HEK293T (cell line): ENCODE results near the gene LCP2.
A peak's percentile ranks its signal among the peaks of the same experiment; 100 is the strongest.
"Not testable (repeated sequence)": the region's sequence is repeated elsewhere in the genome, so short reads cannot be mapped to it uniquely, and the experiment has no call there.

Source experiments
- CTCF ChIA-PET: fragments of 350-600 bp; formaldehyde crosslinking; extraction: SDS; loops from one replicate; lab custom pipeline; 2021; ENCODE audit warnings: antibody characterized with exemption, inconsistent platforms; lab: Yijun Ruan, JAX
- POLR2A ChIA-PET: fragments of 350-600 bp; formaldehyde crosslinking; extraction: SDS; loops from one replicate; lab custom pipeline; 2020; ENCODE audit warnings: antibody characterized with exemption, inconsistent platforms; lab: Yijun Ruan, JAX
- DNase-seq: peaks from one replicate; pipeline ENCODE4 v3.0.0; 2012; ENCODE audit warnings: mixed read lengths; ENCODE audit errors: extremely low spot score
- ARNT ChIP-seq: fragments of 450-650 bp; IDR thresholded peaks from 2 replicates; pipeline ENCODE4 v1.6.1; 2017; ENCODE audit warnings: mild to moderate bottlenecking
- BHLHE40 ChIP-seq: fragments of 450-650 bp; IDR thresholded peaks from 2 replicates; pipeline ENCODE4 v1.6.1; 2016; ENCODE audit warnings: mild to moderate bottlenecking, moderate library complexity, borderline replicate concordance
- CTBP1 ChIP-seq: fragments of 450-650 bp; IDR thresholded peaks from 2 replicates; pipeline ENCODE4 v1.6.1; 2016; ENCODE audit warnings: borderline replicate concordance
- ELF4 ChIP-seq: fragments of 450-650 bp; IDR thresholded peaks from 2 replicates; pipeline ENCODE4 v1.6.1; 2017; ENCODE audit warnings: antibody characterized with exemption
- FOXA1 ChIP-seq: fragments of 450-650 bp; IDR thresholded peaks from 2 replicates; pipeline ENCODE4 v1.6.1; 2016; ENCODE audit warnings: mild to moderate bottlenecking
- FOXK2 ChIP-seq: fragments of 450-650 bp; IDR thresholded peaks from 2 replicates; pipeline ENCODE4 v1.6.1; 2016; ENCODE audit warnings: mild to moderate bottlenecking
- FOXM1 ChIP-seq: fragments of 450-650 bp; IDR thresholded peaks from 2 replicates; pipeline ENCODE4 v1.6.1; 2017; ENCODE audit warnings: mild to moderate bottlenecking, borderline replicate concordance
- HDGF ChIP-seq: fragments of 450-650 bp; IDR thresholded peaks from 2 replicates; pipeline ENCODE4 v1.6.1; 2017; ENCODE audit warnings: antibody characterized with exemption, borderline replicate concordance
- L3MBTL2 ChIP-seq: fragments of 450-650 bp; conservative IDR thresholded peaks from 2 replicates; pipeline ENCODE4 v1.6.1; 2016; ENCODE audit warnings: mild to moderate bottlenecking
- LEF1 ChIP-seq: fragments of 450-650 bp; IDR thresholded peaks from 2 replicates; pipeline ENCODE4 v1.6.1; 2017; ENCODE audit warnings: mild to moderate bottlenecking, borderline replicate concordance
- NFRKB ChIP-seq: fragments of 450-650 bp; IDR thresholded peaks from 2 replicates; pipeline ENCODE4 v1.6.1; 2016; ENCODE audit warnings: mild to moderate bottlenecking, moderate library complexity
- PKNOX1 ChIP-seq: fragments of 450-650 bp; IDR thresholded peaks from 2 replicates; pipeline ENCODE4 v1.6.1; 2016
- SP1 ChIP-seq: fragments of 450-650 bp; IDR thresholded peaks from 2 replicates; pipeline ENCODE4 v1.6.1; 2017
- SUZ12 ChIP-seq: fragments of 450-650 bp; IDR thresholded peaks from 2 replicates; pipeline ENCODE4 v1.6.1; 2016; ENCODE audit warnings: mild to moderate bottlenecking
- TARDBP ChIP-seq: fragments of 450-650 bp; IDR thresholded peaks from 2 replicates; pipeline ENCODE4 v1.6.1; 2016
- ZNF384 ChIP-seq: fragments of 450-650 bp; IDR thresholded peaks from 2 replicates; pipeline ENCODE4 v1.6.1; 2016

The LCP2 gene

GRCh38 chr5:170249355-170249754 is 48.2 kb downstream of the LCP2 start:
- CTCF ChIA-PET = no interaction called here
- POLR2A ChIA-PET = no interaction called here
- no peak for DNase-seq
- TF ChIP-seq L3MBTL2 = no peak
- no peak for TF ChIP-seq ELF4
- no peak for TF ChIP-seq ZNF384
- no peak for TF ChIP-seq PKNOX1
- TF ChIP-seq LEF1 = no peak
- TF ChIP-seq TARDBP = no peak
- no peak for TF ChIP-seq SUZ12
- TF ChIP-seq SP1 = no peak
- TF ChIP-seq HDGF = no peak
- TF ChIP-seq FOXK2 = no peak
- TF ChIP-seq BHLHE40 = no peak
- TF ChIP-seq CTBP1 = no peak
- TF ChIP-seq NFRKB = no peak
- no peak for TF ChIP-seq ARNT
- no peak for TF ChIP-seq FOXM1
- no peak for TF ChIP-seq FOXA1

GRCh38 chr5:170248931-170249227 is 48.7 kb downstream of the LCP2 start:
- CTCF ChIA-PET, DNase-seq, POLR2A ChIA-PET: not testable (repeated sequence)

- TF ChIP-seq CTBP1 = peak; percentile 48; the same call in 1 of the 2 replicates
- no peak for TF ChIP-seq L3MBTL2
- TF ChIP-seq ELF4 = no peak
- TF ChIP-seq ZNF384 = no peak
- TF ChIP-seq PKNOX1 = peak; percentile 94
- no peak for DNase-seq
- CTCF ChIA-PET = no interaction called here
- POLR2A ChIA-PET = no interaction called here
Measured at GRCh38 chr5:170248172-170248930, 49.2 kb downstream of the LCP2 start.

- CTCF ChIA-PET = interaction anchor here (1.3 kb wide), 1 partner anchor 21 kb away, joined by 4 read pairs; no protein-coding TSS in a partner anchor
- DNase-seq = no peak
- TF ChIP-seq FOXA1 (no peak), BHLHE40 (no peak), NFRKB (no peak), LEF1 (no peak), FOXK2 (no peak), SP1 (no peak), FOXM1 (no peak), PKNOX1 (no peak), L3MBTL2 (no peak), HDGF (no peak), ELF4 (no peak), ARNT (no peak), SUZ12 (no peak), TARDBP (no peak)
- POLR2A ChIA-PET = no interaction called here
Measured at GRCh38 chr5:170247363-170247762, 50.2 kb downstream of the LCP2 start.

GRCh38 chr5:170246126-170246870 is 51.3 kb downstream of the LCP2 start:
- TF ChIP-seq ELF4 (no peak), ARNT (no peak), FOXA1 (no peak), SUZ12 (no peak)

GRCh38 chr5:170245436-170245835 is 52.1 kb downstream of the LCP2 start:
- CTCF ChIA-PET = interaction anchor here (0.6 kb wide), 1 partner anchor 22 kb away, joined by 3 read pairs; no protein-coding TSS in a partner anchor
- POLR2A ChIA-PET, DNase-seq: not testable (repeated sequence)

More at GRCh38 chr5:170246126-170246870, 51.3 kb downstream of the LCP2 start:
- DNase-seq = no peak
- POLR2A ChIA-PET = no interaction called here
- CTCF ChIA-PET = interaction anchor here (0.6 to 1.3 kb wide), 2 partner anchors 20 to 21 kb away, joined by 3 to 4 read pairs; no protein-coding TSS in a partner anchor
